Muscle layer of duodenum (tissue), 2 donors: ENCODE results near the gene C19orf44.
A peak's percentile ranks its signal among the peaks of the same experiment; 100 is the strongest.
"Not testable (repeated sequence)": the region's sequence is repeated elsewhere in the genome, so short reads cannot be mapped to it uniquely, and the experiment has no call there.

ENCODE experiments used
- H3K27ac ChIP-seq: one replicate; pipeline ENCODE4 v1.7.0; 2013; ENCODE audit warnings: mild to moderate bottlenecking, low read length
- H3K27me3 ChIP-seq: one replicate; pipeline ENCODE4 v1.7.0; 2013; ENCODE audit warnings: low read depth, mild to moderate bottlenecking, control low read depth, low read length
- H3K36me3 ChIP-seq, 2 donors: one replicate each; pipeline ENCODE4 v1.7.0; 2013; ENCODE audit warnings: low read length in 2 of 2, control low read depth in 1 of 2, mild to moderate bottlenecking in 1 of 2; ENCODE audit not compliant: insufficient read depth in 2 of 2, control insufficient read depth in 1 of 2
- H3K4me1 ChIP-seq, 2 donors: one replicate each; pipeline ENCODE4 v1.7.0; 2013; ENCODE audit warnings: low read length in 2 of 2, mild to moderate bottlenecking in 2 of 2, control low read depth in 1 of 2, moderate library complexity in 1 of 2; ENCODE audit not compliant: insufficient read depth in 2 of 2, control insufficient read depth in 1 of 2
- H3K4me3 ChIP-seq, 2 donors: one replicate each; pipeline ENCODE4 v1.7.0; 2013; ENCODE audit warnings: low read length in 2 of 2, low read depth in 1 of 2, mild to moderate bottlenecking in 1 of 2
- H3K9me3 ChIP-seq, 2 donors: one replicate each; pipeline ENCODE4 v1.7.0; 2013; ENCODE audit warnings: low read length in 2 of 2, control low read depth in 1 of 2, mild to moderate bottlenecking in 1 of 2; ENCODE audit not compliant: control insufficient read depth in 1 of 2
- donor health status: healthy.

C19orf44 gene

GRCh38 chr19:16458391-16459341, 37.5 kb upstream of the C19orf44 start:
- Histone ChIP-seq H3K4me1 (peaks cover 17 to 38% of the 10 kb centered on the region in 2 donors), H3K36me3 (no peaks in the 10 kb centered on the region), H3K9me3 (no peaks in the 10 kb centered on the region), H3K27me3 (no peaks in the 10 kb centered on the region), H3K4me3 (no peak overlapping the region), H3K27ac (no peak overlapping the region)

DNA sequence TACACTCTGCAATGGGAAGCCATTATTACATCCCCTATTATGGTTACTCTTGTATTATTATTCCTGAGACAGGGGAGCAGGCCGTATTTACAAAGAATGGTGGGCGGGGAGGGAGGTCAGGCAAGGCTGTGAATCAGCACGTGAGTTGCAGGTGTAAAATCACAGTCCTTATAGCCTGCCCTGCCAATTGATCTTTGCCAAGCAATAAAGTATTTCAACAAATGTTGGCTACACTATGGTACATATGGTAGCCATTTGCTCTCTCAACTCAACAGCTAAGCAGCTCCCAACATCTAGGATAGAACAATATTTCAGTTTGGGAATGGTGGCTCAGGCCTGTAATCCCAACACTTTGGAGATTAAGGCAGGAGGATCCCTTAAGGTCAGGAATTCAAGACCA, 36.5 kb upstream of the C19orf44 start:
- no peaks in the 10 kb centered on the region for H3K36me3 ChIP-seq
- no peaks in the 10 kb centered on the region for H3K27me3 ChIP-seq
- peaks cover 17 to 32% of the 10 kb centered on the region in 2 donors for H3K4me1 ChIP-seq
- no peak overlapping the region for H3K27ac ChIP-seq
- no peak overlapping the region for H3K4me3 ChIP-seq
- no peaks in the 10 kb centered on the region for H3K9me3 ChIP-seq

- Histone ChIP-seq H3K4me3 (no peak overlapping the region), H3K4me1 (peaks cover 17 to 32% of the 10 kb centered on the region in 2 donors), H3K36me3 (no peaks in the 10 kb centered on the region), H3K27ac (no peak overlapping the region), H3K9me3 (no peaks in the 10 kb centered on the region), H3K27me3 (no peaks in the 10 kb centered on the region)
Observed at GRCh38 chr19:16460454-16460853, 35.7 kb upstream of the C19orf44 start.

- Histone ChIP-seq H3K36me3 (no peaks in the 10 kb centered on the region), H3K9me3 (no peaks in the 10 kb centered on the region), H3K4me1 (peaks cover 17 to 29% of the 10 kb centered on the region in 2 donors), H3K4me3 (no peak overlapping the region), H3K27me3 (no peaks in the 10 kb centered on the region), H3K27ac (no peak overlapping the region)
Observed at GRCh38 chr19:16461630-16462051, 34.6 kb upstream of the C19orf44 start.

GRCh38 chr19:16462757-16463250, 33.4 kb upstream of the C19orf44 start:
- H3K4me1 ChIP-seq = peaks cover 7 to 20% of the 10 kb centered on the region in 2 donors
- H3K36me3 ChIP-seq = no peaks in the 10 kb centered on the region
- H3K9me3 ChIP-seq = no peaks in the 10 kb centered on the region
- H3K27me3 ChIP-seq = no peaks in the 10 kb centered on the region
- H3K4me3 ChIP-seq = no peak overlapping the region
- no peak overlapping the region for H3K27ac ChIP-seq

GRCh38 chr19:16463341-16463990, 32.7 kb upstream of the C19orf44 start:
- H3K27ac ChIP-seq = no peak overlapping the region

DNA sequence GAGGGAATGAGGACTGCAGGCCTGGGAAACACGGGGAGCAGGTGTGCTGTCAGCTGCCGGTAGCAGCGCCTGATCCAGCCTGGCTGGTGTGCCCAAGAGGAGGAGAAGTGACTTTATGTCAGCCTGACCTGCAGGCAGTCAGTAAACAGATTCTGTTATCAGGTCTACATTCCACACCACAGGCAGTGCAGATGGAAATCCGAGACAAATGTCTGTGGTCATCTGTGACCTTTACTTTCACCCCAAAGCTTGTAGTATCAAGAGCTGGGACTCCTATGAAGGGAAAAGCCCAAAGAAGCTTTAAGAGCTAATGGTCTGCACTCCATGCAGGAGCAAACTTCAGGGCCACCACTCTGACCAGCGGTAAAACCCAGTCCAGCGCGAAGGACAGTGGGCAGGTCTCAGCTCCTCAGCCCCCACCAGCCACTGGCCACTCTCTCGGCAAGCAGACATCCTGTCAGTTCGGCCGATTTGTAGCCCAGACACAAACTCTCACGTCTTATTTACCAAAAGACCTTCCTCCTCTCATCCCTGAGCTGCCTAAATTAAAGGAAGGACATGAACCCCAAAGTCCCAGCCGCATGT, 32.1 kb upstream of the C19orf44 start:
- Histone ChIP-seq H3K9me3 (no peaks in the 10 kb centered on the region), H3K27me3 (no peaks in the 10 kb centered on the region), H3K4me3 (no peak overlapping the region), H3K27ac (no peak overlapping the region), H3K36me3 (no peaks in the 10 kb centered on the region), H3K4me1 (peaks cover 0 to 11% of the 10 kb centered on the region in 2 donors)

More at GRCh38 chr19:16463341-16463990, 32.7 kb upstream of the C19orf44 start:
- Histone ChIP-seq H3K4me3 (no peak overlapping the region), H3K27me3 (no peaks in the 10 kb centered on the region), H3K36me3 (no peaks in the 10 kb centered on the region), H3K9me3 (no peaks in the 10 kb centered on the region), H3K4me1 (peaks cover 4 to 16% of the 10 kb centered on the region in 2 donors)

GRCh38 chr19:16465239-16465638, 31.0 kb upstream of the C19orf44 start:
- no peak overlapping the region for H3K4me3 ChIP-seq
- no peak overlapping the region for H3K27ac ChIP-seq
- H3K27me3 ChIP-seq = no peaks in the 10 kb centered on the region
- H3K36me3 ChIP-seq = no peaks in the 10 kb centered on the region
- H3K4me1 ChIP-seq = peaks cover 0 to 21% of the 10 kb centered on the region in 2 donors
- H3K9me3 ChIP-seq = no peaks in the 10 kb centered on the region

GRCh38 chr19:16466802-16467427, 29.3 kb upstream of the C19orf44 start:
- not testable (repeated sequence) for H3K36me3 ChIP-seq, H3K27ac ChIP-seq, H3K4me3 ChIP-seq, H3K9me3 ChIP-seq, H3K27me3 ChIP-seq
- H3K4me1 ChIP-seq = peaks cover 6 to 30% of the 10 kb centered on the region in 2 donors

DNA sequence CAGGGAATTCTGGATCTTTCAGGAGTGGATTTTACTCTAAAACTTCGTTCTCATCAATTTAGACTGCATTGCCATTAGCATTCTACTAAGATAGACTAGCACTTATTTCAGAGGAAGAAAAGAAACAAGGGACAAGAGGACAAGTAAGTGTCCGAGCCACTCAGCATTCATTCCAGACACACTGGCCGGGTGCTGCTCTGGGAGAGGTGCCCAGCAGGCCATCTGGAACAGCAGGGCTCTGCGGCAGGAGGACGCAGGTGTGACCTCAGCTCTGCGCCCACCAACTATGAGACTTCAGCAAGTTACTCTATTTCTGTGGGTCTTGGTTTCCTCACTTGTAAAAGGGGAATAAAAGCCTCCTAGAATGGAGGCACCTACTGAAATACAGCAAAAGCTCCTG, 28.6 kb upstream of the C19orf44 start:
- Histone ChIP-seq H3K9me3 (no peaks in the 10 kb centered on the region), H3K27ac (no peak overlapping the region), H3K27me3 (no peaks in the 10 kb centered on the region), H3K4me3 (no peak overlapping the region), H3K36me3 (no peaks in the 10 kb centered on the region), H3K4me1 (peaks cover 6 to 30% of the 10 kb centered on the region in 2 donors)

- Histone ChIP-seq H3K27ac (no peak overlapping the region), H3K27me3 (no peaks in the 10 kb centered on the region), H3K4me1 (peaks cover 6 to 24% of the 10 kb centered on the region in 2 donors), H3K4me3 (peak overlapping the region; percentile 88 to 92), H3K9me3 (no peaks in the 10 kb centered on the region), H3K36me3 (no peaks in the 10 kb centered on the region)
Observed at GRCh38 chr19:16470541-16470910, 25.7 kb upstream of the C19orf44 start.
